Esophagus (tissue), 2 donors: ENCODE results near the gene SIX1. TPM values are rescaled to one million over a fixed set of nuclear protein-coding genes. Genes with fewer than 3 reads are reported as not detected.

Experiments used
- H3K27ac ChIP-seq, 2 donors: one replicate each; pipeline ENCODE4 v1.5.1; 2013; ENCODE audit warnings: low read depth in 2 of 2, mild to moderate bottlenecking in 2 of 2, inconsistent platforms in 1 of 2, low read length in 1 of 2, moderate library complexity in 1 of 2
- H3K27me3 ChIP-seq, 2 donors: one replicate each; pipeline ENCODE4 v1.6.1; 2013; ENCODE audit warnings: low read length in 2 of 2, control low read depth in 1 of 2, mild to moderate bottlenecking in 1 of 2; ENCODE audit not compliant: insufficient read depth in 2 of 2, control insufficient read depth in 1 of 2
- H3K36me3 ChIP-seq, 2 donors: one replicate each; pipeline ENCODE4 v1.6.1; 2013; ENCODE audit warnings: low read length in 1 of 2; ENCODE audit not compliant: control insufficient read depth in 2 of 2, insufficient read depth in 2 of 2
- H3K4me1 ChIP-seq, 2 donors: one replicate each; pipeline ENCODE4 v1.6.1; 2013; ENCODE audit warnings: low read length in 1 of 2; ENCODE audit not compliant: control insufficient read depth in 2 of 2, insufficient read depth in 2 of 2
- H3K4me3 ChIP-seq, 2 donors: one replicate each; pipeline ENCODE4 v1.5.1; 2013; ENCODE audit warnings: low read length in 2 of 2, mild to moderate bottlenecking in 2 of 2, low read depth in 1 of 2, moderate library complexity in 1 of 2
- H3K9me3 ChIP-seq, 2 donors: one replicate each; pipeline ENCODE4 v1.6.1; 2013; ENCODE audit warnings: mild to moderate bottlenecking in 2 of 2, low read depth in 1 of 2, low read length in 1 of 2, moderate library complexity in 1 of 2; ENCODE audit not compliant: control insufficient read depth in 2 of 2, insufficient read depth in 1 of 2
- WGBS, 2 donors: extraction: QIAGEN DNeasy Blood & Tissue Kit; methylation state at CpG; one replicate each; pipeline ENCODE4 v1.1.7; 2013; 5-methylcytosine and 5-hydroxymethylcytosine counted together
- polyA plus RNA-seq, 2 donors: library from polyadenylated mRNA; stranded (reverse); fragments of 200-250 nt; gene quantifications; one replicate each; pipeline ENCODE4 v1.2.3, GENCODE V29; 2013
- donor health status: healthy with polysubstance abuse.
- donor health status: Bipolar disorder and iron deficiency.

Gene SIX1
- polyA plus RNA-seq, 2 donors, result 0.04 TPM; not detected in 1

- Histone ChIP-seq H3K36me3 (no peaks in the 10 kb centered on the region), H3K9me3 (no peaks in the 10 kb centered on the region), H3K27me3 (no peaks in the 10 kb centered on the region), H3K4me1 (no peaks in the 10 kb centered on the region), H3K27ac (no peak overlapping the region), H3K4me3 (no peak overlapping the region)
- WGBS, 2 donors, result 47 to 52% methylated on average over 11 of the region's 11 CpGs
Measured at GRCh38 chr14:60616461-60616959, 32.8 kb downstream of the SIX1 start.

DNA sequence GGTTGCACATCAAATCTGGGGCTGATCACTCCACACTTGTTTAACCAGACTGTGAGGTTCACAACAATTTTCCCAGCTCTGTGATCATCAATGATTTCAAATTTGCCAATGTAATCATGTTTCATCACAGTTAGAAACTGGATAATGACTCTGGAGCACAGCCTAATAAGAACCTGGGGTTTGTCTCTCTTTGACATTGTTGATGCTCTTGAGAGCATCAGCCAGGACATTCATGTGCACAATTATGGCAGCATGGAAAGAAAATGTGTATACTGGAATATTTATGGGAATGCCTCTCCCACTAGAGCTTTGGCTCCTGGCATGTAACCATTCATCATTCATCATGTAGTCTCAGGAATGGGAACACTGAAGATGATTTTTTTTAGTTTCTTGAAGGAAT lies 47.0 kb downstream of the SIX1 start:
- H3K4me3 ChIP-seq, result no peak overlapping the region
- no peaks in the 10 kb centered on the region for H3K4me1 ChIP-seq
- H3K36me3 ChIP-seq, result no peaks in the 10 kb centered on the region
- H3K9me3 ChIP-seq, result no peaks in the 10 kb centered on the region
- H3K27ac ChIP-seq, result no peak overlapping the region
- H3K27me3 ChIP-seq, result peaks cover 0 to 3% of the 10 kb centered on the region in 2 donors

DNA sequence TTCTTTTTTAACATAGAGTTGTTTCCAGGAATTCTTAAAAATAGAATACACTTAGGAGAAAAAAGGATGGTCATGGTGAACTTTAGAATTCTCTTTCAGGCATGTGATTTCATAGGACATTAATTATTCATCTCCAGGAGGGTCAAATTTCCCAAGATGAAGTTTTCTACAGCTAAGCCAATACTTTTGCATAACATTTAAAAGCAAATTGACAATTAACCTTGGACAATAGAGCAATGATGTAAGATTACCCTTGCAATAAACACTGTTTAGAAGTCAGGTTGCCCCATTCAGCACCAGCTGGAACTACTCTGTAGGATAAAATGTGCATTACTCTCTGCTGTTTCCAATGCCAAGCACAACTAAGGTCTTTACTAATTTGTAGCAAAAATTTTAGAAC lies 49.5 kb downstream of the SIX1 start:
- Histone ChIP-seq H3K4me3 (no peak overlapping the region), H3K4me1 (no peaks in the 10 kb centered on the region), H3K9me3 (no peaks in the 10 kb centered on the region), H3K27ac (no peak overlapping the region), H3K27me3 (peaks cover 0 to 3% of the 10 kb centered on the region in 2 donors), H3K36me3 (no peaks in the 10 kb centered on the region)

DNA sequence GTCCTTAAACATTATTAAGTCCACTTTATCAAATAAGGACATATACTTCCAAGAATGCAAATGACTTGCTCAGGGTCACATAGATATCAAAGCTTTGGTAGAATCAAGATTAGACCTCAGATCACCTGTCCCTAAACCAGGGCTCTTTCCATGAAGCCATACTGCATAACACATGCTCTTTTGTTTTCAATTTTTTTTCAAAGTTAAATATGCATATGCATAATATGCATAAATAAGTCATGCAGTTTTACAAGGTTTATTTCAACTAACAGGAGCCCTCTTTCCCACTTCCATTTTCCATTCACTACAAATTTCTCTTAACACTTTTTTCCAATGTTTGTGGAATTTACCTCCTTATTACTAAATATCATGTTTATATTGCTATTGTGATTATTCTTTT lies 53.1 kb downstream of the SIX1 start:
- Histone ChIP-seq H3K9me3 (no peaks in the 10 kb centered on the region), H3K27ac (no peak overlapping the region), H3K4me1 (no peaks in the 10 kb centered on the region), H3K36me3 (no peaks in the 10 kb centered on the region), H3K4me3 (no peak overlapping the region), H3K27me3 (no peaks in the 10 kb centered on the region)

GRCh38 chr14:60594062-60594461 lies 55.2 kb downstream of the SIX1 start:
- Histone ChIP-seq H3K9me3 (no peaks in the 10 kb centered on the region), H3K36me3 (no peaks in the 10 kb centered on the region), H3K4me3 (no peak overlapping the region), H3K4me1 (no peaks in the 10 kb centered on the region), H3K27ac (no peak overlapping the region), H3K27me3 (no peaks in the 10 kb centered on the region)
- 84 to 89% methylated on average over 3 of the region's 3 CpGs for WGBS, 2 donors

Other genes with a start within 250 kb of the SIX1 start
- not detected for gene C14orf39, start 163.4 kb downstream of the SIX1 start, polyA plus RNA-seq
- not detected for gene SIX6, start 140.3 kb downstream of the SIX1 start, polyA plus RNA-seq
- under 1 TPM; 0.04 to 0.07 TPM for gene SIX4, start 74.9 kb upstream of the SIX1 start, polyA plus RNA-seq
- 10 to 100 TPM; 13.4 to 18.1 TPM for gene MNAT1, start 85.3 kb upstream of the SIX1 start, polyA plus RNA-seq